A673 (cell line): ENCODE results near the gene SLC30A4. TPM values are rescaled to one million over a fixed set of nuclear protein-coding genes. Genes with fewer than 3 reads are reported as not detected.

Experiments
- BruUV-seq: library from RNA; stranded (reverse); fragments of 400-500 nt; replicated peaks from 2 replicates; lab custom pipeline; 2021; lab: Mats Ljungman, UMichigan
- CTCF ChIA-PET: fragments of 300-600 bp; sonication (Branson Sonifier 250); formaldehyde crosslinking; loops from one replicate; lab custom pipeline; 2022; ENCODE audit warnings: antibody characterized with exemption; lab: Charles Lee
- POLR2A ChIA-PET: fragments of 300-600 bp; sonication (Branson Sonifier 250); formaldehyde crosslinking; loops from one replicate; lab custom pipeline; 2022; ENCODE audit warnings: antibody characterized with exemption; ENCODE audit not compliant: low non-redundant PET; lab: Charles Lee
- DNase-seq: peaks from one replicate; pipeline ENCODE4 v3.0.0-alpha.2; 2015; ENCODE audit warnings: low spot score
- H3K27ac ChIP-seq: fragments of 200-600 bp; sonication (generic); 2 replicates; pipeline ENCODE4 v1.5.1; 2016; ENCODE audit warnings: mixed run types, low read depth, mild to moderate bottlenecking, mixed read lengths, antibody characterized with exemption, low read length; ENCODE audit not compliant: poor library complexity, severe bottlenecking
- H3K27me3 ChIP-seq: fragments of 200-600 bp; sonication (generic); replicated peaks from 2 replicates; pipeline ENCODE4 v1.6.1; 2017; ENCODE audit warnings: mixed run types, low read depth, mild to moderate bottlenecking, mixed read lengths, antibody characterized with exemption, low read length; ENCODE audit not compliant: insufficient read depth, poor library complexity
- H3K36me3 ChIP-seq: fragments of 200-600 bp; sonication (generic); 2 replicates; pipeline ENCODE4 v1.6.1; 2016; ENCODE audit warnings: mixed run types, mild to moderate bottlenecking, mixed read lengths, antibody characterized with exemption, low read length; ENCODE audit not compliant: insufficient read depth, poor library complexity, severe bottlenecking
- H3K4me1 ChIP-seq: fragments of 200-600 bp; sonication (generic); 2 replicates; pipeline ENCODE4 v1.6.1; 2017; ENCODE audit warnings: mixed run types, mild to moderate bottlenecking, mixed read lengths, antibody characterized with exemption, low read length; ENCODE audit not compliant: insufficient read depth, poor library complexity, severe bottlenecking
- H3K4me3 ChIP-seq: fragments of 200-600 bp; sonication (generic); 2 replicates; pipeline ENCODE4 v1.5.1; 2016; ENCODE audit warnings: low read depth, mixed run types, mild to moderate bottlenecking, mixed read lengths, low read length; ENCODE audit not compliant: poor library complexity, severe bottlenecking
- H3K9me3 ChIP-seq: fragments of 200-600 bp; sonication (generic); 2 replicates; pipeline ENCODE4 v1.6.1; 2016; ENCODE audit warnings: mixed run types, low read depth, mild to moderate bottlenecking, mixed read lengths, antibody characterized with exemption, low read length; ENCODE audit not compliant: poor library complexity, severe bottlenecking
- CTCF ChIP-seq: fragments of 300-800, 200-600 bp; sonication (generic); conservative IDR thresholded peaks from 2 replicates; pipeline ENCODE4 v1.5.1; 2017; ENCODE audit warnings: low read depth, mild to moderate bottlenecking, antibody characterized with exemption, low read length, moderate library complexity, mixed read lengths
- EZH2 ChIP-seq: fragments of 200-600 bp; sonication (generic); IDR thresholded peaks from 2 replicates; pipeline ENCODE4 v1.6.1; 2017; ENCODE audit warnings: borderline replicate concordance, low read depth, mild to moderate bottlenecking, mixed read lengths, antibody characterized with exemption, low read length; ENCODE audit not compliant: poor library complexity, severe bottlenecking
- intact Hi-C: fragments of 100-400 bp; cut with micrococcal nuclease; formaldehyde crosslinking; loops from one replicate; pipeline ENCODE4 v1.10.0; 2022; ENCODE audit not compliant: unreplicated experiment
- total RNA-seq: library from RNA; stranded (reverse); gene quantifications from 2 replicates; pipeline ENCODE4 v1.2.3, GENCODE V29; 2021

SLC30A4 gene
- total RNA-seq, 1 experiment from 2014 or later, result 1.1 TPM

GRCh38 chr15:45469027-45469426, 53.5 kb downstream of the SLC30A4 start:
- Histone ChIP-seq H3K9me3 (no peaks in the 10 kb centered on the region), H3K36me3 (no peaks in the 10 kb centered on the region), H3K4me3 (no peak overlapping the region), H3K4me1 (no peaks in the 10 kb centered on the region), H3K27ac (no peak overlapping the region), H3K27me3 (no peaks in the 10 kb centered on the region)
- TF ChIP-seq CTCF, result no peak
- TF ChIP-seq EZH2, result no peak
- ChIA-PET CTCF (no interaction called here), POLR2A (no interaction called here)
- intact Hi-C loops, result no loop called here
- no peak for DNase-seq
- BruUV-seq, result no TSS peak

DNA sequence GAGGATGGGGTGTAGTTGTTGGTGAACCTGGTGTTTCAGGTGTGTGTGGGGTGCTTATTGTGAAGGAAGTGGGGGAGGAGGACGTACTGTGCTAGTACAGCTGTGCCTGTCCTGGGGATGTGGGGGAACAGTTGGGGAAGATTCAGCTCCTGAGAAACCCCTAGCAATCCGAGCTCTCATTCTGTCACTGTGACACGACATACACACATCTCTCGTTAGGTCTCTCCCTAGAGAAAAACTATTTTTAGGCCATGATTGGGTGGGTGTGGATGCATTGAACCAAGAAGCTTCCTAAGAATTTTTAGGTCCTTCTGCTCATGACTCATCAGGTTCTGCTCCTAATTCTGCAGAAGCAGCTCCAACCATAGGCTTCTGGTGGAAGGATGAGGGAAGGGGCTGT, 54.3 kb downstream of the SLC30A4 start:
- H3K27ac ChIP-seq, result no peak overlapping the region
- H3K4me1 ChIP-seq, result no peaks in the 10 kb centered on the region
- no peak for DNase-seq
- H3K36me3 ChIP-seq, result no peaks in the 10 kb centered on the region
- BruUV-seq, result no TSS peak
- no peaks in the 10 kb centered on the region for H3K27me3 ChIP-seq
- H3K4me3 ChIP-seq, result no peak overlapping the region
- H3K9me3 ChIP-seq, result no peaks in the 10 kb centered on the region
- TF ChIP-seq CTCF, result no peak
- no peak for TF ChIP-seq EZH2
- intact Hi-C loops, result no loop called here
- CTCF ChIA-PET, result no interaction called here
- POLR2A ChIA-PET, result no interaction called here

DNA sequence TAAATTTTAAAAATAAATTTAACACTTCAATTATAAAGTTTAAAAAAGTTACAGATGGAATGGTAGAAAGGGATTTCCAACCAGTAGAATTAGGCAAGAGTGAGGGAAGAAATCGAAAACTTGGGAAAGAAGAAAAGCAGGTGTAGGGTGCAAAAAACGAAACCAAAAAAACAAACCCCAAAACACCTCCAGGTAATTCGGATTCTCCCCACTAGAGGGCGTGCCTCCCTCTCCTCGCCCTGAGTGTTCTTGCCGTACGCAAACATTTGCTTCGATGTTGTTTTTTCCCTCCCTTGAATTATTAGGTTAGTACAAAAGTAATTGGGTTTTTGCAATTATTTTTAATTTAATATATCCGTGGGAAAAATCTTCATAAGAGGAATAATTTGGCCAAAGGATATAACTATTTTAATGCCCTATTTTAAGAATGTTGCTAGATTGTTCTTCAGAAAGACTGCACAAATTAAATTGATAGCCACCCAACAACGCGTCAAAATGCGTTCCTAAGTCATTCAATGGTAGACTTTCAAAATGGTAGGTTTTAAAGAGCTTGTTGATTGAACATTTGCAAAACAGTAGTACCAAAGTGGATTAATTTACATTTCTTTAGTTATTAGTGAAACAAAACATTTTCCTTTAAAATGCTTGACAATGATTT, 63.7 kb downstream of the SLC30A4 start:
- POLR2A ChIA-PET, result no interaction called here
- intact Hi-C loops, result loop anchor here (1.0 to 5.0 kb wide), 5 partner anchors 115 to 292 kb away; no protein-coding TSS in a partner anchor

More for the DNA sequence above, 63.7 kb downstream of the SLC30A4 start:
- DNase-seq, result peak; percentile 72
- H3K27me3 ChIP-seq, result no peaks in the 10 kb centered on the region
- H3K36me3 ChIP-seq, result no peaks in the 10 kb centered on the region
- H3K27ac ChIP-seq, result no peak overlapping the region
- peak overlapping the region; percentile 47 for H3K4me3 ChIP-seq
- peaks cover 8% of the 10 kb centered on the region for H3K4me1 ChIP-seq
- no TSS peak for BruUV-seq
- TF ChIP-seq CTCF (peak; percentile 90), EZH2 (no peak)
- no peaks in the 10 kb centered on the region for H3K9me3 ChIP-seq
- CTCF ChIA-PET, result interaction anchor here (0.5 to 1.8 kb wide), 7 partner anchors 56 to 1264 kb away, joined by 3 to 7 read pairs (median 4); partner anchors contain the start of genes BLOC1S6 and FRMD5
